Upper lobe of left lung (tissue), 4 donors: ENCODE measurements around the gene CAMSAP3.

ENCODE experiments used
- CTCF ChIP-seq, 6 experiments: fragments of 450-650 bp in 4 of 6; fragments of 200-600 bp in 2 of 6; sonication (generic) in 2 of 6; IDR thresholded peaks; one replicate each; pipeline ENCODE4 v1.5.1; 2016 to 2019; ENCODE audit warnings: antibody characterized with exemption in 6 of 6
- POLR2A ChIP-seq, 4 donors: fragments of 450-650 bp; IDR thresholded peaks; one replicate each; pipeline ENCODE4 v1.5.1; 2016 to 2017; ENCODE audit warnings: antibody characterized with exemption in 4 of 4, mild to moderate bottlenecking in 2 of 4
- POLR2AphosphoS5 ChIP-seq, 2 donors: sonication (generic); formaldehyde crosslinking; IDR thresholded peaks; one replicate each; pipeline ENCODE4 v1.5.1; 2017; ENCODE audit warnings: antibody characterized with exemption in 2 of 2

- no peak for TF ChIP-seq CTCF (IDR thresholded peaks at IDR 0.05)
- no peak for TF ChIP-seq POLR2A (IDR thresholded peaks at IDR 0.05)
- TF ChIP-seq POLR2AphosphoS5 (IDR thresholded peaks at IDR 0.05), result no peak
Measured at GRCh38 chr19:7650148-7650547, 54.5 kb downstream of the CAMSAP3 start.
